GM18909 (cell line): ENCODE data around the gene VRTN.
"Not testable (repeated sequence)": the region's sequence is repeated elsewhere in the genome, so short reads cannot be mapped to it uniquely, and the experiment has no call there.

Source experiments
- ATAC-seq: cut with Tn5 transposase; IDR thresholded peaks from one replicate; pipeline ENCODE4 v1.9.1; 2021; ENCODE audit warnings: mild to moderate bottlenecking; ENCODE audit not compliant: unreplicated experiment, poor library complexity

Gene VRTN, protein sequence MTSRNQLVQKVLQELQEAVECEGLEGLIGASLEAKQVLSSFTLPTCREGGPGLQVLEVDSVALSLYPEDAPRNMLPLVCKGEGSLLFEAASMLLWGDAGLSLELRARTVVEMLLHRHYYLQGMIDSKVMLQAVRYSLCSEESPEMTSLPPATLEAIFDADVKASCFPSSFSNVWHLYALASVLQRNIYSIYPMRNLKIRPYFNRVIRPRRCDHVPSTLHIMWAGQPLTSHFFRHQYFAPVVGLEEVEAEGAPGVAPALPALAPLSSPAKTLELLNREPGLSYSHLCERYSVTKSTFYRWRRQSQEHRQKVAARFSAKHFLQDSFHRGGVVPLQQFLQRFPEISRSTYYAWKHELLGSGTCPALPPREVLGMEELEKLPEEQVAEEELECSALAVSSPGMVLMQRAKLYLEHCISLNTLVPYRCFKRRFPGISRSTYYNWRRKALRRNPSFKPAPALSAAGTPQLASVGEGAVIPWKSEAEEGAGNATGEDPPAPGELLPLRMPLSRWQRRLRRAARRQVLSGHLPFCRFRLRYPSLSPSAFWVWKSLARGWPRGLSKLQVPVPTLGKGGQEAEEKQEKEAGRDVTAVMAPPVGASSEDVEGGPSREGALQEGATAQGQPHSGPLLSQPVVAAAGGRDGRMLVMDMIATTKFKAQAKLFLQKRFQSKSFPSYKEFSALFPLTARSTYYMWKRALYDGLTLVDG

DNA sequence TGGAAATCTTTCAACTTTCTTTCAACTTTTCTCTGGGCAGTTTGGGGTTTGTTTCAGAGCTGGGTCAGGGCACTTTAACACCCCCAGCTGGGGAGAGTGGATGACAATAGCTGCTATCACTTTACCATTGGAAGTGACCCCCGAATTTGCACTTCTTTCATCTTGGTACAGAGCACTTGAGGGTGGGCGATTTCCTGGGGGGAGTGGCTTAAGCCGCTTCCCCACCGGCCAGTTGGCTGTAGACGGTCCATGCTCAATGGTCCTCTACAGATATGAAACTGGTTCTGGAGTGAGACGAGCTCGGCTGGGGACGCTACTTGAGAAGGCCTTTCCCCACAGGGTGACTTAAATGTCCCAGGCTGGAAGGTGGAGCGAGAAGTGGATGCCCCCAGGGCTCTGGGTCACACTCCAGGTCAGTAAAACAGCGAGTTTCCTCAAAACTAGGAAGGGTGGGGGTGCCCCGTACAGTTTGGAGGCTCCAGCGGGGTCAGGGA is at the start of gene VRTN:
Gene VRTN (plus strand): TSS at position 231 of the 494 bp plus-strand sequence. CDS start 8,313 bp downstream, outside the sequence.
- ATAC-seq: no peak

DNA sequence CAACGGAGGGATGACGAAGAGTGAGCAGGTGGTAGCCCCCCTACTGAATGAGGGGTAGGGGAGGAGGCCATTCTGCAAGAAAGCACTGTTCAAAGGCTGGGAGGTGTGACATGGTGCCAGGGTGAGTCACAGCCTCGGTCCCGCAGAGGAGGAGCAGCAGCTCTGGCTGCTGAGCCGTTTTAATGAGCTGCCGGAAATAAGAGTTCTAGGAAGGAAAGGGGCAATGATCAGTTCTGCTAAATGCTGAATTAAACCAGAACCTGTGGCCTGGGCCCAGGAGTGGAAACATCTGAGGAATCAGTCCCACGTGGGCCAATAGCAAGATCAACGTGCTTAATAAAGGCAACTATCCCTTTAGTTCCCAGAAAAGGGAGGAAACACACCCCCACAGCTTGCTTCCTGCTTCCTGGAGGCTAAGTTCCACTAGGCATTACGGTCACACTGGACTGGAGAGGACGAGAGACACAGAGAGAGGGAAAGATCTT is 49.2 kb upstream of the VRTN start:
- ATAC-seq: no peak

DNA sequence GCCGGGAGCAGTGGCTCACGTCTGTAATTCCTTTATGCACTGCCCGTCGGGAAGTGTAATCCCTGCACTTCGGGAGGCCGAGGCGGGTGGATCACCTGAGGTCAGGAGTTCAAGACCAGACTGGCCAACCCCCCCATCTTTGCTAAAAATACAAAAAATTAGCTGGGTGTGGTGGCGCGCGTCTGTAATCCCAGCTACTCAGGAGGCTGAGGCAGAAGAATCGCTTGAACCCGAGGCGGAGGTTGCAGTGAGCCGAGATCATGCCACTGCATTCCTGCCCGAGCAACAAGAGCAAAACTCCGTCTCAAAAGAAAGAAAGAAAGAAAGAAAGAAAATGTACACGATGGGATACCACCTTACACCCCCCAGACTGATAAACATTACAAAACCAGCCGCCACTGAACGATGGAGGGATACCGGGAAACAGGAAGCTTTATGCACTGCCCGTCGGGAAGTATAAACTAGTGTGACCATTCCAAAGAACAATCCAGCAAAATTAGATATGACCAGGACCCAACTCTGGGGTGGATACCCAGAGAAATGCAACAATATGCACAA is 46.6 kb upstream of the VRTN start:
- no peak for ATAC-seq

DNA sequence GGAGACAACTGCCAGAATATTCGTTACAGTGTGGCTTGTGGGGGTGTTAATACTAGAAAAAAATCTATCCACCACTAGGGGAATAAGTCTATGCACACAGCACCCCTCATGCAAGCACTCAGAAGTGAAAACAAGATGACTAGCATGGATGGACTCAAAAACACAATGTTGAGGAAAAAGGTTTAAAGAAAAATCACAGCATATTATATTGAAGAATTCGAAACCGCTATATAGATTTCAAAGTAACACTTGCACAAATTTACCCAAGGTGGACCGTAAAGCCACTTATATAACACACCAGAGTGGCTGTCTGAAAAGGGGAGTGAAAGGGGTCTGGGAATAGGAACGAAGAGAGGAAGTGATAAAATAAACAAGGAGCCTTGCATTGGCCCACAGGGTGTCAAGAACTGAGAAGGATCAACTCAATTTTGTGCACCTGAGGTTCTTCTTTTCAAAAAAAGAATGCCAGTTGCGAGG is 46.1 kb upstream of the VRTN start:
- ATAC-seq: peak; percentile 36

DNA sequence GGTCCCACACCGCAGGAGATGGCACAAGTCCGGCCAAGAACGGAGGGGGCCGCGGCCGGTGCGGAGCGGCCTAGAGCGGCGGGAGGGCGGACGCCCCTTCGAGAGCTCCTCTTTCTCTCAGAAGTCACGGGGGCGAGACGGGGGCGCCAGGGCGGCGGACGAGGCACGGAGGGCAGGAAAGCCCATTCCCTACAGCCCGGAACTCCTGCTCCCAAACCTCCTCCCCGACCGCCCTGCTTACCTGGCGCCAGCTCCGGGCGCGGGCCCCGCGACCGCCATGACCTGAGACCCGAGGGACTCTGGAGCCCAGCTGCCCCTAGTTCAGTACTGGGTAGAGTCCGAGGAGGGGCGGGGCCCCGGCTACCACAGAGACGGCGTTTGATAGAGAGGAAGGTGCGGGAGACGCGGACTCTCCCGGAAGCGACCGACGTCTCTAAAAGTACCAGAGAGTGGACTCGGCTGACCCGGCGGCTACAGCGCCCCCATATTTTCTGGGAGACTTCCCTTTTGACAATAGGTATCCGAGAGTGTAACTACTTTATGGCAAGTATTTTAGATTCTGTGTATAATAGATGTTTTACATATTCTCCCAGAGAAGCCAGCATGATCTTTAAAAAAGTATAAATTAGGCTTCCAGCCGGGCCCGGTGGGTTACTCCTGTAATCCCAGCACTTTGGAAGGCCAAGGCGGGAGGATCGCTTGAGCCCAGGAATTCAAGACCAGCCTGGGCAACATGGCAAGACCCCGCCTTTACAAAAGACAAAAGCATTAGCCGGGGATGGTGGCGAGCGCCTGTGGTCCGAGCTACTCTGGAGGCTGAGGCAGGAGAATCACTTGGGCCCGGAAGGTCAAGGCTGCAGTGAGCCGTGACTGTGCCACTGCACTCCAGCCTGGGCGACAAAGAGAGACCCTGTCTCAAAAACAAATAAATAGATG is 45.4 kb upstream of the VRTN start, which contains the start of gene ABCD4:
Gene ABCD4 (minus strand): TSS at position 301 of the 936 bp plus-strand sequence. CDS start 22 bp downstream, at position 279.
- peak; percentile 98 for ATAC-seq

DNA sequence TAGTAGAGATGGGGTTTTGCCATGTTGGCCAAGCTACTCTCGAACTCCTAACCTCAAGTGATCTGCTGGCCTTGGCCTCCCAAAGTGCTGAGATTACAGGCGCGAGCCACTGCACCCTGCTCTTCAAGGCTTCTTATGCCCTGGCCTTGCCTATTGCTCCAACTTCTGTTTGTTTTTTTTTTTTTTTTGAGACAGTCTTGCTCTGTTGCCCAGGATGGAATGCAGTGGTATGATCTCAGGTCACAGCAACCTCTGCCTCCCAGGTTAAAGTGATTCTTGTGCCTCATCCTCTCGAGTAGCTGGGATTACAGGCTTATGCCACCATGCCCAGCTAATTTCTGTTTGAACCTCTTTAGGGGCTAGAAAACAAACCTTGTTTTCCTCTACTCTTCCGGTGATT is 39.6 kb upstream of the VRTN start:
- ATAC-seq: no peak

DNA sequence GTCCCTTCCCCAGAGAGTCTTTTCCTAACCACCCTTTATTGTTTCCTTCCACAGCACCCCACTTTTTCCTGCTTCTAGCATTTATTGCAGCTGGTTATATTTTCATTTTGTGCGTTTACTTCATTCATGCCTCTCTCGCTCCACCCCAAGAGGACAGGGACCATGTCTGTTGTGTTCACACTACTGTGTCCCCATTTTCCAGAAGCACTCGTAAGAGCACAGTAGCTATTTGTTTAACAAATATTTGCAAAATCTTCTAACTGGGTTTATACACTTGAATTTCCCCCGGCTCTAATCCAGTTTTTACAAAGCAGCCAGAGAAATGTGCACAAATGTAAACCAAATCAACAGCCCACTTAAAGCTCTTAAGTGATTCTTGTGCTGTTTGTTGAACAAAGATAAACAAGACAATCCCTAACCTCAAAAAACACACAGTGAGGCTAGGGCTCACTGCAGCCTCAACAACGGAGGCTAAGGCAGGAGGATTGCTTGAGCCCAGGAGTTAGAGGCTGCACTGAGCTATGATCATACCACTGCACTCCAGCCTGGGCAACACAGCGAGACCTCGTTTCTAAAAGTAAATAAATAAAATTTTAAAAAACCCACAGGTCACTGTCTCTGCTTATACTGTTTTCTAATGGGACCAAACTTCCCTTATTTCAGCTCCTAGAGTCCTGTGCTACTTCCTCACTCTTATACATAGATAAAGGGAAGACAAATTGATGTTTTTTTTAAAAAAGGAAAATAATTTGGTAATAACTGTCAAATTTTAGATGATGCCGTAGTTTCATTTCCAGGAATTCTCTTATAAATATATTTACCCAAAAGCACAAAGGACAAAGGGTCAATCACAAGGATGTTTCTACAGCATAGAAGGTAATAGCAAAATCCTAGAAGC is 38.9 kb upstream of the VRTN start:
- ATAC-seq: no peak

DNA sequence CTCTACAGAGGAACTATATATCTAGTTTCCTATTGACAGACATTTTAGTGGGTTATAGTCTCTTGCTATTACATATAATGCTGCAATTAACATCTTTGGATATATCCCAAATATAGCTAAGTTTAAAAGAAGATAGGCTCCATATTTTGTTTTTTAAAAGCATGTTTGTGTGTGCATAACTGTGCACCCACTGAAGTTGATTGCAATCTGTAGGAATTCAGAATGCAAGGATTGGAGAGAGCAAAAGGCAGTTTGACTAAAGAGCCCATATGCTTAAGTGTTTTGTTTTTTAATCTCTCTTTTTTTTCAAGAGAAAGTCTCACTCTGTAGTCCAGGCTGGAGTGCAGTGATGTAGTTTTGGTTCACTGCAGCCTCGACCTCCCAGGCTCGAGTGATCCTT is 36.1 kb upstream of the VRTN start:
- no peak for ATAC-seq

DNA sequence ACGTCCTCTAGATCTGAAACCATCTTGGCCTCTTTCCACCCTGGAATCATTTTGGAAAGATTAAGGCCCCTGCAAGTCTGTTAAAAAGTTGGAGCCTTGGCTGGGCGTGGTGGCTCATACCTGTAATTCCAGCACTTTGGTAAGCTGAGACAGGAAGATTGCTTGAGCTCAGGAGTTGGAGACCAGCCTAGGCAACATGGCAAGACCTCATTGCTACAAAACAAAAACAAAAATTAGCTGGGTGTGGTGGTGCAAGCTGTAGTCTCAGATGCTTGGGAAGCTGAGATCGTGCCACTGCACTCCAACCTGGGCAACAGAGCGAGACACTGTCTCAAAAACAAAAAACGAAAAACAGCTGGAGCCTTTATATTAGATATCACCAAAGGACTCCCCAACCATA is 34.7 kb upstream of the VRTN start:
- no peak for ATAC-seq

DNA sequence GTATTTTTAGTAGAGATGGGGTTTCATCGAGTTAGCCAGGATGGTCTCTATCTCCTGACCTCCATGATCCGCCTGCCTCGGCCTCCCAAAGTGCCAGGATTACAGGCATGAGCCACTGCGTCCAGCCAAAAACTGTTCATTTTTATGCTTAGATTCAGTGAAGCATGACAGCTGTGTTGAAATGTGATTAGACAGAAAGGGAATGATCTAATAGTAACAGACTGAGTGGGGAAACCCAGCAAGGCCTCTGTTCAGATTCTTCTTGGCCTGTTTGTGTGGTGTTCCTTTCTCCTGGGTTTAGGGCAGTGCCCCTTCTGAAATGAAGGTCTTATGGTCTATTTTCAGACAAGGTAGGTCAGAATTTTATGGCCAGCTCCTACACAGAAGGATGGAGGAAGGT is 33.7 kb upstream of the VRTN start:
- no peak for ATAC-seq

DNA sequence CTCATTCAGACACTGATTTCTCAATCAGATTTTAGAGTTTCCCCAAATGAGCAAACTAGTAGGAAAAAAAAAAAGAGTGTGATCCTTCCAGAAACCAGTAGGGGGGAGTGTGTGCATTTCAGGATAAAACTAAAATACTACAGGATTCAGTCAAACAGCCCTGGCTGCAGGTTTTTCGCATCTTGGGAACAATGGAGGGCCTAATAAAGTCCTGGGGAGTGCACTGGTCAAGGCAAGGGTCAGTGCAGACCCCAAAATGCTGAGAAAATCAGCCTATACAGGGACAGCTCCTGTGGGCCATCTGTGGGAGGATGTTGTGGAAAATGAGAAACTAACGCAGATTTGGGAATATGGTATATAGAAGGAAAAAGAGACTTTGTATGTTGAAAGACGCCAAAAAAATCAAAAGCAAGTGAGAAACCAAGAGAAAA is 23.3 kb upstream of the VRTN start:
- no peak for ATAC-seq

DNA sequence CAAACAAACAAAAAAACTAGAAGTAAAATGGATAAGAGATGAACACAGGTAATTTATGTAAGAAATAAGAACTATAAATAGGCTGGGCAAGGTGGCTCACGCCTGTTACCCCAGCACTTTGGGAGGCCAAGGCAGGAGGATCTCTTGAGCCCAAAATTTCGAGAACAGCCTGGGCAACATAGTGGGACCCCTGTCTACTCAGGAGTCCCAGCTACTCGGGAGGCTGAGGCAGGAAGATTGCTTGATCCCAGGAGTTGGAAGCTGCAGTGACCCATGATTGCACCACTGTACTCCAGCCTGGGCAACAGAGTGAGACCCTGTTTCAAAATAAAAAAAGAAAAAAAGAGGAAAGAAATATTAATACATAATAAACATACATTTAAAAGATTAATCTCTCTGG is 22.8 kb upstream of the VRTN start:
- no peak for ATAC-seq

DNA sequence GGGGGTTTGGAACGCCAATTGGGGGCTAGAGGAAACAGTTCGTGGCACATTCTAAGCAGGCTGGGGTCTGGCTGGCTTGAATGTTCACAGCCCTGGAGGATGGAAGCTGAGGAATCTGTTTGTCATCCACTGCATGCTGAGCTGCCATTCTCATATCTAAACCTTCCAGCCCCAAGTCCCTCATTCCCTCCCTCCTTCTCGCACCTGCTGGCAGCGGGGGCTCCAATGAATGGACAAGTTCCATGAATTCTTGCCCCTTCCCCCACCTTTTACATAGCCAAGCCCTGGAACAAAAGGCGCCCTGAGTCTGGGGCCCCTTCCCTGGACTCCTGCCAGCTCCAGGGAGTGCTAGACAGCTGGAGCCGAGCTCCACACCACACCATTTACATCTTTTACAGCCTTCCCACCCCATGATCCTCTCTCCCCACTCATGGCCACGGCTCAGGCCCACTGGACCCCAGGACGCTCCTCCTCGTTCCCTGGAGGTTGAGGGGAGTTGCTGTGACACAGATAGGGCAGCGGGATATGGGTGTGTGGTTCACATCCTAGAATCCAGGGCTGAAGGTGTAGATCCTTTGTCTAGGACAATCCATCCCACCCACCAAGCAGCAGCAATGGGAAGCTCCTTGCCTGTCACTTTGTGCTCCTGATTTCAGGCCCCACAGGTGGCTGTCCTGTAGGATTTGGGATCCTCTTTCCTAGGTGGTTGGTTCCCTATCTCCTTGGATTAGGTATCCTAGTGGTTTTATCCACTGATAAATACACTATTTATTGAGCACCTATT is 21.7 kb upstream of the VRTN start:
- no peak for ATAC-seq

DNA sequence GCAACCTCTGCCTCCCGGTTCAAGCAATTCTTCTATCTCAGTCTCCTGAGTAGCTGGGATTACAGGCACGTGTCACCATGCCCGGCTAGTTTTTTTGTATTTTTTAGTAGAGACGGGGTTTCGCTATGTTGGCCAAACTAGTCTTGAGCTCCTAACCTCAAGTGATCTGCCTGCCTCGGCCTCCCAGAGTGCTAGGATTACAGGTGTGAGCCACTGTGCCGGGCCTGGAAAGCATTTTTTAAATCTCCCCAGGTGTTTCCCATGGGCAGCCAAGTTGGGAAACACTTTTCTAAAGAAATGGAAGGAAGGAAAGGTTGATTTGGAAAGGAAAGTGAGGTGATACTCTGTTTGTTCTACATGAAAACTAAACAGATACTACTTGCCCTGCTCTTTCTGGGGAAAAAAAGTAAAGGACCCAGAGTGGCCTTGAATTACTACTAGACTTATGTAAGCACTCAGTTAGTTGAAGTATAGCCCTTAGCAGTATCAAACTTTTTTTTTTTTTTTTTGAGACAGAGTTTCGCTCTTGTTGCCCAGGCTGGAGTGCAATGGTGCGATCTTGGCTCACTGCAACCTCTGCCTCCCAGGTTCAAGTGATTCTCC is 18.2 kb upstream of the VRTN start:
- ATAC-seq: not testable (repeated sequence)

DNA sequence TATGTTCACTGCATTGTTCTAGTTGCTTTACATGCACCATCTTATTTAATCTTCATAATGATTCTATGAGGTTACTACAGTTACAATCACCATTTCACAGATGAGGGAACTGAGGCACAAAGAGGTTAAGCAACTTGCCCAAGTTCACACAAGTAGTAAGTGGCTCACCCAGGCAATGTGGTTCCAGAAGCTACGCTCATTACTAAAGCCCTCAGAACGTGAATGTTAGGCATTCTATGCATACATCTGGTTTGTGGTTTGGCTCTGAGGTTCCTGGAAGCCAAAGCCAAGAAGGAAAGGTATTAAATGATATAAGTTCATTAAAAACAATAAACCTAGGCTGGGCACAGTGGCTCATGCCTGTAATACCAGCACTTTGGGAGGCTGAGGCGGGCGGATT is 14.4 kb upstream of the VRTN start:
- no peak for ATAC-seq

DNA sequence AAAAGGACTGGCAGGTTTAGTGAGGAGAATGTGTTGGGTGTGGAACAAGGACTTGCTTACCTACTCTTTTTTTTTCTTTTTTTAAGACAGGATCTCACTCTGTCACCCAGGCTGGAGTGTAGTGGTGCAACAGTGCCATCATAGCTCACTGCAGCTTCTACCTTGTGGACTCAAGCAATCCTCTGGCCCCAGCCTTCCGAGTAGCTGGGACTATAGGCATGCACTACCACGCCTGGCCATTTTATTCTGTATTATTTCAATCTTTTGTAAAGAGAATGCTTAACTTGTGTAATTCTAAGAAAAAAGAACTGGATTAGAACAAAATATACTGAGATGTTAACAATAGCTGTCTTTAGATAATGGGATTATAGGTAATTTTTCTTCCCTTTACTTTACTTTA is 1.9 kb upstream of the VRTN start:
- no peak for ATAC-seq

DNA sequence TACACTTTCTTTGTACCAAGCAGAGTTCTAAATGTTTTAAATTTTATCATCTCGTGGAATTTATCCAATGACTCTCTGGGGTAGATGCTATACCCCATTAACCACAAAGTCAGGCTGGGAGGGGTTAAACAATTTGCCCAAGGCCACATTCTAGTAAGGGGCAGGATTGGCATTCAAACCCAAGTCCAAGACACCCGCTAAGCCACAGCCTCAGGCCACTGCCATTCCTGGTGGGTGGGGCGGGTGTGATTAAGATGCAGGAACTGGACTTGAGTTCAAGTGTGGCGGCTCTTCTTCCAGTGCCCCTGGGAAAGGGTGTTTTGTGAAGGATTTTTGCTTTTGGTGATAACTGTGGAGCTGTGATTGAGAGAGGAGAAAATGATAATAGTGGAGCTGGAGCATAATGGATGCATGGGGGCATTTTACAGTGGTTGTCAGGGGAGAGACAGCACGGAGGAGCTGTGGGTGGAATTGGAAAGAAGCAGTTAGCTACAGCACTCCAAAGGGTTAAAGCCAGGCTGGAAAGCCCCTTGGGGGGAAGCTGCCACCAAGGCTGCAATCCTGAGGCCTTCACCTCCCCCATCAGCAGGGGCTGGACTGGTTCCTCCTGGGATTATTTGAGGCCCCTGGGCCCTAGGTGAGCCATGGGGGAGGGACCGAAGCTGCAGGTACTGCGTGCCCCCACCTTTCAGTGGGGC is 1.0 kb upstream of the VRTN start:
- ATAC-seq: no peak
